NCI-H1048 (cell line): Measurements from ENCODE around the gene PSEN1.

ENCODE experiments used
- DNase-seq: peaks from one replicate; lab custom pipeline; 2025; lab: John Stamatoyannopoulos, UW

PSEN1 gene

GRCh38 chr14:73136387-73137225, at the start of gene PSEN1:
PSEN1 (plus strand) TSS chr14:73136507; CDS start chr14:73148020, 11,513 bp downstream.
- DNase-seq = peak; percentile 82

- DNase-seq = no peak
Measured at GRCh38 chr14:73091044-73091443, 45.3 kb upstream of the PSEN1 start.

- DNase-seq = no peak
Measured at GRCh38 chr14:73097421-73097820, 38.9 kb upstream of the PSEN1 start.

GRCh38 chr14:73100334-73100733, 36.0 kb upstream of the PSEN1 start:
- DNase-seq = no peak

- DNase-seq = no peak
Measured at GRCh38 chr14:73102806-73103497, 33.4 kb upstream of the PSEN1 start.

GRCh38 chr14:73105050-73105449, 31.3 kb upstream of the PSEN1 start:
- DNase-seq = no peak

GRCh38 chr14:73105727-73106126, 30.6 kb upstream of the PSEN1 start:
- DNase-seq = no peak

GRCh38 chr14:73116079-73116665, 20.1 kb upstream of the PSEN1 start:
- DNase-seq = no peak

- no peak for DNase-seq
Measured at GRCh38 chr14:73124180-73124894, 12.0 kb upstream of the PSEN1 start.

- DNase-seq = no peak
Measured at GRCh38 chr14:73125169-73125588, 11.1 kb upstream of the PSEN1 start.

- DNase-seq = no peak
Measured at GRCh38 chr14:73125746-73126145, 10.6 kb upstream of the PSEN1 start.

GRCh38 chr14:73133795-73134194, 2.5 kb upstream of the PSEN1 start:
- DNase-seq = no peak

- DNase-seq = no peak
Measured at GRCh38 chr14:73136085-73136386, 271 bp upstream of the PSEN1 start.

GRCh38 chr14:73140811-73141323, 4.6 kb downstream of the PSEN1 start:
- DNase-seq = no peak

- no peak for DNase-seq
Measured at GRCh38 chr14:73142216-73142615, 5.9 kb downstream of the PSEN1 start.

GRCh38 chr14:73143003-73143402, 6.7 kb downstream of the PSEN1 start:
- DNase-seq = no peak

- no peak for DNase-seq
Measured at GRCh38 chr14:73143617-73144016, 7.3 kb downstream of the PSEN1 start.

GRCh38 chr14:73145371-73145770, 9.1 kb downstream of the PSEN1 start:
- DNase-seq = no peak

GRCh38 chr14:73146111-73146510, 9.8 kb downstream of the PSEN1 start:
- DNase-seq = no peak

GRCh38 chr14:73149753-73150152, 13.4 kb downstream of the PSEN1 start:
- DNase-seq = no peak

- no peak for DNase-seq
Measured at GRCh38 chr14:73153272-73153671, 17.0 kb downstream of the PSEN1 start.

- DNase-seq = no peak
Measured at GRCh38 chr14:73162251-73162650, 25.9 kb downstream of the PSEN1 start.
